Endodermal cell (in vitro differentiated cells): ENCODE results near the gene HTD2. TPM values are rescaled to one million over a fixed set of nuclear protein-coding genes. Genes with fewer than 3 reads are reported as not detected.
"Not testable (repeated sequence)": the region's sequence is repeated elsewhere in the genome, so short reads cannot be mapped to it uniquely, and the experiment has no call there.

Source experiments
- DNase-seq: peaks from one replicate; pipeline ENCODE4 v3.0.0-alpha.2; 2017
- H3K27ac ChIP-seq: 2 replicates; pipeline ENCODE4 v1.5.1; 2013; ENCODE audit warnings: mild to moderate bottlenecking, low read depth, low read length, moderate library complexity
- H3K27me3 ChIP-seq: 2 replicates; pipeline ENCODE4 v1.6.1; 2013; ENCODE audit warnings: mild to moderate bottlenecking, low read length, moderate library complexity; ENCODE audit not compliant: insufficient read depth, control insufficient read depth, poor library complexity, severe bottlenecking
- H3K36me3 ChIP-seq: 2 replicates; pipeline ENCODE4 v1.7.0; 2013; ENCODE audit warnings: mild to moderate bottlenecking, low read length, moderate library complexity; ENCODE audit not compliant: control insufficient read depth, insufficient read depth
- H3K4me1 ChIP-seq: one replicate; pipeline ENCODE4 v1.7.0; 2013; ENCODE audit warnings: low read length; ENCODE audit not compliant: control insufficient read depth, insufficient read depth
- H3K4me3 ChIP-seq: 2 replicates; pipeline ENCODE4 v1.5.1; 2013; ENCODE audit warnings: mild to moderate bottlenecking, low read length, moderate library complexity
- H3K9ac ChIP-seq: 2 replicates; pipeline ENCODE4 v1.6.1; 2013; ENCODE audit warnings: mild to moderate bottlenecking, low read length, moderate library complexity; ENCODE audit not compliant: poor library complexity, severe bottlenecking; ENCODE audit errors: extremely low read depth
- H3K9me3 ChIP-seq: 2 replicates; pipeline ENCODE4 v1.6.1; 2013; ENCODE audit warnings: mild to moderate bottlenecking, low read length, moderate library complexity; ENCODE audit not compliant: control insufficient read depth
- H3K27ac Mint-ChIP-seq: 2 replicates; pipeline ENCODE4 v1.8.0; 2020; ENCODE audit warnings: mixed read lengths
- H3K27me3 Mint-ChIP-seq: 2 replicates; pipeline ENCODE4 v1.8.0; 2021; ENCODE audit warnings: mild to moderate bottlenecking, mixed read lengths; ENCODE audit not compliant: insufficient read depth
- H3K36me3 Mint-ChIP-seq: 2 replicates; pipeline ENCODE4 v1.8.0; 2020; ENCODE audit warnings: low read depth, mixed read lengths
- H3K4me1 Mint-ChIP-seq: 2 replicates; pipeline ENCODE4 v1.8.0; 2020; ENCODE audit warnings: mixed read lengths
- H3K4me3 Mint-ChIP-seq: 2 replicates; pipeline ENCODE4 v1.8.0; 2020; ENCODE audit warnings: mild to moderate bottlenecking, moderate library complexity, mixed read lengths
- H3K9me3 Mint-ChIP-seq: 2 replicates; pipeline ENCODE4 v1.8.0; 2020; ENCODE audit warnings: mild to moderate bottlenecking, mixed read lengths
- CTCF ChIP-seq: fragments of 200-600 bp; sonication (generic); conservative IDR thresholded peaks from 2 replicates; pipeline ENCODE4 v1.5.0; 2021; ENCODE audit warnings: antibody characterized with exemption, mild to moderate bottlenecking
- WGBS, 2 experiments: methylation state at CpG; one replicate each; pipeline versions ENCODE4 v1.1.5 to v1.1.7; 2013; ENCODE audit warnings: missing lambda C conversion rate in 2 of 2, mixed read lengths in 1 of 2; ENCODE audit not compliant: insufficient coverage in 1 of 2, insufficient read length in 1 of 2; 5-methylcytosine and 5-hydroxymethylcytosine counted together
- total RNA-seq, 2 donors: library from RNA; stranded (reverse); fragmentation: NEBNext Ultra II Directional in 1 of 2; extraction: Animal tissue kit (Norgen Biotek cat#: 25700) in 1 of 2; gene quantifications; 2 replicates in 1 of 2; 3 replicates in 1 of 2; pipeline ENCODE4 v1.2.1, GENCODE V29; 2021

Gene HTD2
- total RNA-seq, 2 donors from 2014 or later: 10.5 to 13.7 TPM

- Mint-ChIP-seq H3K4me3 (no peak overlapping the region), H3K27me3 (no peaks in the 10 kb centered on the region), H3K36me3 (peaks cover 56% of the 10 kb centered on the region), H3K4me1 (no peaks in the 10 kb centered on the region), H3K27ac (no peak overlapping the region), H3K9me3 (peaks cover 29% of the 10 kb centered on the region)
- H3K27ac ChIP-seq: no peak overlapping the region
- H3K9ac ChIP-seq: no peak overlapping the region
- H3K4me1 ChIP-seq: no peaks in the 10 kb centered on the region
- no peaks in the 10 kb centered on the region for H3K27me3 ChIP-seq
- WGBS, 2 experiments: 91 to 93% methylated on average over 6 of the region's 6 CpGs
- H3K36me3 ChIP-seq: peaks cover 6% of the 10 kb centered on the region
- no peak for TF ChIP-seq CTCF
- H3K4me3 ChIP-seq: no peak overlapping the region
- no peaks in the 10 kb centered on the region for H3K9me3 ChIP-seq
- DNase-seq: no peak
These were observed 19.0 kb upstream of the HTD2 start for GRCh38 chr3:58287354-58287753.

- Mint-ChIP-seq H3K4me3 (no peak overlapping the region), H3K4me1 (no peaks in the 10 kb centered on the region), H3K27ac (no peak overlapping the region), H3K27me3 (no peaks in the 10 kb centered on the region), H3K36me3 (peaks cover 55% of the 10 kb centered on the region), H3K9me3 (peaks cover 29% of the 10 kb centered on the region)
- peak; percentile 3 for DNase-seq
- H3K36me3 ChIP-seq: peaks cover 6% of the 10 kb centered on the region
- no peaks in the 10 kb centered on the region for H3K4me1 ChIP-seq
- WGBS, 2 experiments: 94 to 100% methylated on average over 3 to 4 of the region's 4 CpGs
- no peaks in the 10 kb centered on the region for H3K27me3 ChIP-seq
- no peaks in the 10 kb centered on the region for H3K9me3 ChIP-seq
- no peak overlapping the region for H3K27ac ChIP-seq
- H3K4me3 ChIP-seq: no peak overlapping the region
- peak; percentile 41 for TF ChIP-seq CTCF
- no peak overlapping the region for H3K9ac ChIP-seq
These were observed 18.1 kb upstream of the HTD2 start for GRCh38 chr3:58288011-58288728.

- H3K9me3 ChIP-seq, H3K4me3 ChIP-seq, H3K27me3 ChIP-seq, H3K4me3 Mint-ChIP-seq, H3K4me1 ChIP-seq, DNase-seq, H3K27me3 Mint-ChIP-seq, H3K27ac Mint-ChIP-seq, H3K27ac ChIP-seq, H3K36me3 ChIP-seq, H3K9ac ChIP-seq, H3K4me1 Mint-ChIP-seq: not testable (repeated sequence)
- H3K36me3 Mint-ChIP-seq: peaks cover 57% of the 10 kb centered on the region
- peaks cover 31% of the 10 kb centered on the region for H3K9me3 Mint-ChIP-seq
- 100% methylated on average over 1 of the region's 4 CpGs; no CpG with 5 or more reads in 1 of the 2 experiments for WGBS, 2 experiments
These were observed 17.2 kb upstream of the HTD2 start for GRCh38 chr3:58288964-58289613.

GRCh38 chr3:58290446-58290845, 15.9 kb upstream of the HTD2 start:
- H3K9me3 Mint-ChIP-seq: peaks cover 31% of the 10 kb centered on the region
- not testable (repeated sequence) for H3K27me3 Mint-ChIP-seq, H3K4me3 Mint-ChIP-seq, H3K27ac Mint-ChIP-seq, H3K9me3 ChIP-seq, DNase-seq, H3K36me3 ChIP-seq, H3K27ac ChIP-seq, H3K4me1 Mint-ChIP-seq, H3K9ac ChIP-seq, H3K4me1 ChIP-seq, H3K27me3 ChIP-seq, H3K4me3 ChIP-seq
- 93 to 95% methylated on average over 4 to 16 of the region's 33 CpGs for WGBS, 2 experiments
- H3K36me3 Mint-ChIP-seq: peaks cover 50% of the 10 kb centered on the region
